ENCODE data around the gene AFAP1L1. TPM values are rescaled to one million over a fixed set of nuclear protein-coding genes. Genes with fewer than 3 reads are reported as not detected.

The AFAP1L1 gene
- total and polyA plus RNA-seq, 10 of the 15 experiments (the other 5 are each of a cell fraction or from before 2014, with no cell fraction given) = 0.11 TPM; not detected in 9

DNA sequence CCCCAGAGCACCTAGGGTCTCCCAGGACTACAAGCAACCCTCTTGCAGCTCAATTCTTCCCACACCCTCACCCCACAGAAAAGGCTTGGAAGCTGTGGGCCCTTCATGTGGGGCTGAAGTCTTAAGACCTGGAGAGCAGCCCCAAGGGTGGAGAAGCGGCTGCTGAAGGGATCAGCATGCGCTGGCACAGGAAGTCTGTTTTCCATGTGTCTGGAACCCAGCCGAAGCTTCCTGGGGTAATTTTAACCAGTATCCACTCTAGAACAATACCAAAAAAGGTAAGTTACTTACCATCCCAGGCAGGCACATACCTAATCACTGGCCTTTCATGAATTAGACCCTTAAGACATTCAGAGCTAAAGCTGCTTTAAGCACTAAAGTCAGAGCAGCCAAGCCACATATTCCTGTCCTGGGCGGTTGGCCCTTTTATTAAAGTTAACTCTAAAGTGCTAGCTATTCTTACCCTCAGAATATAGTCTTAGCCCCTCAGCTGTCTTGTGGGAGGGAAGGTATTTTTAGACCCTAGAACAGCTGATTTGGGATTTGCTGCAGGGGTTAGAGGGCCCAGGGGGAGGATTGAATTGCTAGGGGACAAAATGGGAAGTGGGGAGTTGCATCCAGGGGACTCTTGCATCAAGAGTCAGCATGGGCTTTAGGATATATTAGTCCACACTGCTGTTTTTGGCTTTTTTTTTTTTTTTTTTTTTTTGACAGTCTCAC is 100.6 kb downstream of the AFAP1L1 start:
- DNase-seq (ENCODE audit: low read depth, low spot score) (no peak), ATAC-seq (no peak), FAIRE-seq (no peak)
- ChIA-PET POLR2A (no interaction called here), SMC1A (ENCODE audit: uncharacterized antibody, unreplicated experiment) (interaction anchor here (0.9 to 3.3 kb wide), 11 partner anchors 11 to 192 kb away, joined by 3 to 18 read pairs (median 4); partner anchors contain the start of genes GRPEL2 and PCYOX1L), RAD21 (ENCODE audit: unreplicated experiment) (interaction anchor here (0.8 to 1.6 kb wide), 7 partner anchors 12 to 191 kb away, joined by 3 to 9 read pairs (median 4); partner anchors contain the start of gene PCYOX1L), CTCF (interaction anchor here (0.6 to 6.6 kb wide), 31 partner anchors 9 to 222 kb away, joined by 3 to 90 read pairs (median 4); partner anchors contain the start of gene CSNK1A1)
- no TSS peak for BruUV-seq (replicated peaks)
- H3K9me3 ChIP-seq (replicated peaks; ENCODE audit: control insufficient read depth, insufficient read depth, low read length) = no peaks in the 10 kb centered on the region
- intact Hi-C loops (cut with micrococcal nuclease; ENCODE audit: unreplicated experiment) (no loop called here), in situ Hi-C loops (cut with MboI) (loop anchor here (5.0 kb wide), 1 partner anchor 180 kb away; the partner anchor contains the start of gene CSNK1A1)
- H3K27me3 ChIP-seq (replicated peaks in 1 of 2; ENCODE audit: control insufficient read depth in 2 of 2, insufficient read depth in 2 of 2, low read length in 1 of 2) = no peaks in the 10 kb centered on the region; a peak in 1 of 4 replicates
- WGBS (ENCODE audit: insufficient coverage, insufficient replicate concordance, low lambda C conversion rate, missing lambda C conversion rate) = 98% methylated on average over 4 of the region's 4 CpGs
- H3K27ac ChIP-seq (ENCODE audit: control insufficient read depth, insufficient read depth) = no peak overlapping the region
- H3K36me3 ChIP-seq (ENCODE audit: control insufficient read depth in 2 of 2, insufficient read depth in 2 of 2, low read length in 1 of 2) = no peaks in the 10 kb centered on the region
- no peak overlapping the region for H3K4me3 ChIP-seq
- no peaks in the 10 kb centered on the region for H3K4me1 ChIP-seq (ENCODE audit: control insufficient read depth, insufficient read depth, low read length)
- TF ChIP-seq ZNF217 (IDR thresholded peaks at IDR 0.05) (no peak), YBX1 (IDR thresholded peaks at IDR 0.05) (no peak), IKZF1 (conservative IDR thresholded peaks at IDR 0.05) (no peak), ATF7 (IDR thresholded peaks at IDR 0.05; ENCODE audit: low read depth) (no peak), SREBF1 (IDR thresholded peaks at IDR 0.05; ENCODE audit: low read length) (no peak), SREBF2 (IDR thresholded peaks at IDR 0.05; ENCODE audit: low read length) (no peak), BHLHE40 (IDR thresholded peaks at IDR 0.05; ENCODE audit: borderline replicate concordance in 1 of 2, low read depth in 2 of 2, low read length in 1 of 2) (no peak), KLF5 (IDR thresholded peaks at IDR 0.05; ENCODE audit: partially characterized antibody) (no peak), POLR2A (IDR thresholded peaks at IDR 0.05; ENCODE audit: low read depth, low read length) (no peak), RCOR1 (conservative IDR thresholded peaks at IDR 0.05; ENCODE audit: low read depth, low read length) (no peak), SUPT20H (IDR thresholded peaks at IDR 0.05; ENCODE audit: borderline replicate concordance, control insufficient read depth, low read depth, low read length) (no peak), STAT3 (IDR thresholded peaks at IDR 0.05; ENCODE audit: low read depth, low read length) (no peak), NRF1 (conservative IDR thresholded peaks at IDR 0.05; ENCODE audit: low read depth, low read length) (no peak)
- TF ChIP-seq, protein P1, sequence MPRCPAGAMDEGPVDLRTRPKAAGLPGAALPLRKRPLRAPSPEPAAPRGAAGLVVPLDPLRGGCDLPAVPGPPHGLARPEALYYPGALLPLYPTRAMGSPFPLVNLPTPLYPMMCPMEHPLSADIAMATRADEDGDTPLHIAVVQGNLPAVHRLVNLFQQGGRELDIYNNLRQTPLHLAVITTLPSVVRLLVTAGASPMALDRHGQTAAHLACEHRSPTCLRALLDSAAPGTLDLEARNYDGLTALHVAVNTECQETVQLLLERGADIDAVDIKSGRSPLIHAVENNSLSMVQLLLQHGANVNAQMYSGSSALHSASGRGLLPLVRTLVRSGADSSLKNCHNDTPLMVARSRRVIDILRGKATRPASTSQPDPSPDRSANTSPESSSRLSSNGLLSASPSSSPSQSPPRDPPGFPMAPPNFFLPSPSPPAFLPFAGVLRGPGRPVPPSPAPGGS (IDR thresholded peaks at IDR 0.05; ENCODE audit: borderline replicate concordance, insufficient read depth, low read depth, low read length, poor library complexity, severe bottlenecking) = no peak
- TF ChIP-seq, protein P2, sequence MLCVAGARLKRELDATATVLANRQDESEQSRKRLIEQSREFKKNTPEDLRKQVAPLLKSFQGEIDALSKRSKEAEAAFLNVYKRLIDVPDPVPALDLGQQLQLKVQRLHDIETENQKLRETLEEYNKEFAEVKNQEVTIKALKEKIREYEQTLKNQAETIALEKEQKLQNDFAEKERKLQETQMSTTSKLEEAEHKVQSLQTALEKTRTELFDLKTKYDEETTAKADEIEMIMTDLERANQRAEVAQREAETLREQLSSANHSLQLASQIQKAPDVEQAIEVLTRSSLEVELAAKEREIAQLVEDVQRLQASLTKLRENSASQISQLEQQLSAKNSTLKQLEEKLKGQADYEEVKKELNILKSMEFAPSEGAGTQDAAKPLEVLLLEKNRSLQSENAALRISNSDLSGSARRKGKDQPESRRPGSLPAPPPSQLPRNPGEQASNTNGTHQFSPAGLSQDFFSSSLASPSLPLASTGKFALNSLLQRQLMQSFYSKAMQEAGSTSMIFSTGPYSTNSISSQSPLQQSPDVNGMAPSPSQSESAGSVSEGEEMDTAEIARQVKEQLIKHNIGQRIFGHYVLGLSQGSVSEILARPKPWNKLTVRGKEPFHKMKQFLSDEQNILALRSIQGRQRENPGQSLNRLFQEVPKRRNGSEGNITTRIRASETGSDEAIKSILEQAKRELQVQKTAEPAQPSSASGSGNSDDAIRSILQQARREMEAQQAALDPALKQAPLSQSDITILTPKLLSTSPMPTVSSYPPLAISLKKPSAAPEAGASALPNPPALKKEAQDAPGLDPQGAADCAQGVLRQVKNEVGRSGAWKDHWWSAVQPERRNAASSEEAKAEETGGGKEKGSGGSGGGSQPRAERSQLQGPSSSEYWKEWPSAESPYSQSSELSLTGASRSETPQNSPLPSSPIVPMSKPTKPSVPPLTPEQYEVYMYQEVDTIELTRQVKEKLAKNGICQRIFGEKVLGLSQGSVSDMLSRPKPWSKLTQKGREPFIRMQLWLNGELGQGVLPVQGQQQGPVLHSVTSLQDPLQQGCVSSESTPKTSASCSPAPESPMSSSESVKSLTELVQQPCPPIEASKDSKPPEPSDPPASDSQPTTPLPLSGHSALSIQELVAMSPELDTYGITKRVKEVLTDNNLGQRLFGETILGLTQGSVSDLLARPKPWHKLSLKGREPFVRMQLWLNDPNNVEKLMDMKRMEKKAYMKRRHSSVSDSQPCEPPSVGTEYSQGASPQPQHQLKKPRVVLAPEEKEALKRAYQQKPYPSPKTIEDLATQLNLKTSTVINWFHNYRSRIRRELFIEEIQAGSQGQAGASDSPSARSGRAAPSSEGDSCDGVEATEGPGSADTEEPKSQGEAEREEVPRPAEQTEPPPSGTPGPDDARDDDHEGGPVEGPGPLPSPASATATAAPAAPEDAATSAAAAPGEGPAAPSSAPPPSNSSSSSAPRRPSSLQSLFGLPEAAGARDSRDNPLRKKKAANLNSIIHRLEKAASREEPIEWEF (IDR thresholded peaks at IDR 0.05; ENCODE audit: insufficient replicate concordance, low read depth, low read length) = no peak
- TF ChIP-seq, protein P3, sequence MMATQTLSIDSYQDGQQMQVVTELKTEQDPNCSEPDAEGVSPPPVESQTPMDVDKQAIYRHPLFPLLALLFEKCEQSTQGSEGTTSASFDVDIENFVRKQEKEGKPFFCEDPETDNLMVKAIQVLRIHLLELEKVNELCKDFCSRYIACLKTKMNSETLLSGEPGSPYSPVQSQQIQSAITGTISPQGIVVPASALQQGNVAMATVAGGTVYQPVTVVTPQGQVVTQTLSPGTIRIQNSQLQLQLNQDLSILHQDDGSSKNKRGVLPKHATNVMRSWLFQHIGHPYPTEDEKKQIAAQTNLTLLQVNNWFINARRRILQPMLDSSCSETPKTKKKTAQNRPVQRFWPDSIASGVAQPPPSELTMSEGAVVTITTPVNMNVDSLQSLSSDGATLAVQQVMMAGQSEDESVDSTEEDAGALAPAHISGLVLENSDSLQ (IDR thresholded peaks at IDR 0.05) = no peak
- no peak overlapping the region for H3K4me2 ChIP-seq (ENCODE audit: control insufficient read depth, insufficient read depth)
- H4K20me1 ChIP-seq (ENCODE audit: control insufficient read depth, insufficient read depth) = no peaks in the 10 kb centered on the region
- H3K9ac ChIP-seq (ENCODE audit: control insufficient read depth, insufficient read depth, low read length) = no peak overlapping the region
- H3K79me2 ChIP-seq (ENCODE audit: control insufficient read depth, insufficient read depth, low read length) = no peaks in the 10 kb centered on the region
- H2AFZ ChIP-seq (ENCODE audit: control insufficient read depth, low read depth, low read length) = no peak overlapping the region

All from GM12878 (cell line).